TTC549 (cell line): ENCODE data around the gene EPC1.
"Not testable (repeated sequence)": the region's sequence is repeated elsewhere in the genome, so short reads cannot be mapped to it uniquely, and the experiment has no call there.

ENCODE experiments used
- FAIRE-seq: peaks from 2 replicates; lab custom pipeline; 2012; peaks lifted over from hg19 to GRCh38; lab: Jason Lieb, UNC

The EPC1 gene

GRCh38 chr10:32273336-32273735 lies 73.6 kb downstream of the EPC1 start:
- no peak for FAIRE-seq

GRCh38 chr10:32271617-32272016 lies 75.3 kb downstream of the EPC1 start:
- FAIRE-seq: no peak

- FAIRE-seq: no peak
Observed at GRCh38 chr10:32269343-32270100, 77.4 kb downstream of the EPC1 start.

- no peak for FAIRE-seq
Observed at GRCh38 chr10:32268788-32269187, 78.2 kb downstream of the EPC1 start.

- no peak for FAIRE-seq
Observed at GRCh38 chr10:32266979-32267378, 80.0 kb downstream of the EPC1 start.

GRCh38 chr10:32266566-32266965 lies 80.4 kb downstream of the EPC1 start:
- no peak for FAIRE-seq

GRCh38 chr10:32265756-32266155 lies 81.2 kb downstream of the EPC1 start:
- no peak for FAIRE-seq

GRCh38 chr10:32263300-32263699 lies 83.7 kb downstream of the EPC1 start:
- FAIRE-seq: no peak

GRCh38 chr10:32259551-32259950 lies 87.4 kb downstream of the EPC1 start:
- FAIRE-seq: no peak

GRCh38 chr10:32256613-32257437 lies 90.1 kb downstream of the EPC1 start:
- FAIRE-seq: no peak

GRCh38 chr10:32253821-32254220 lies 93.1 kb downstream of the EPC1 start:
- FAIRE-seq: no peak

GRCh38 chr10:32253276-32253675 lies 93.7 kb downstream of the EPC1 start:
- no peak for FAIRE-seq

- not testable (repeated sequence) for FAIRE-seq
Observed at GRCh38 chr10:32250489-32250888, 96.5 kb downstream of the EPC1 start.

GRCh38 chr10:32246685-32247084 lies 100.3 kb downstream of the EPC1 start:
- FAIRE-seq: no peak

GRCh38 chr10:32245760-32246159 lies 101.2 kb downstream of the EPC1 start:
- FAIRE-seq: no peak

GRCh38 chr10:32244421-32245207 lies 102.3 kb downstream of the EPC1 start:
- FAIRE-seq: no peak

GRCh38 chr10:32244011-32244410 lies 102.9 kb downstream of the EPC1 start:
- FAIRE-seq: no peak

GRCh38 chr10:32241946-32242345 lies 105.0 kb downstream of the EPC1 start:
- FAIRE-seq: no peak

GRCh38 chr10:32240471-32240870 lies 106.5 kb downstream of the EPC1 start:
- FAIRE-seq: no peak

GRCh38 chr10:32239769-32240168 lies 107.2 kb downstream of the EPC1 start:
- no peak for FAIRE-seq

GRCh38 chr10:32237644-32238345 lies 109.2 kb downstream of the EPC1 start:
- no peak for FAIRE-seq

GRCh38 chr10:32234471-32234870 lies 112.5 kb downstream of the EPC1 start:
- FAIRE-seq: no peak
